CD14-positive monocyte (primary cell): ENCODE results near the gene RRP9. TPM values are rescaled to one million over a fixed set of nuclear protein-coding genes. Genes with fewer than 3 reads are reported as not detected.
A peak's percentile ranks its signal among the peaks of the same experiment; 100 is the strongest.

Experiments used
- DNase-seq, 3 donors: peaks; one replicate each; pipeline ENCODE4 v3.0.0-alpha.2; 2011 to 2022
- H2AFZ ChIP-seq: 2 replicates; pipeline ENCODE4 v1.6.0; 2012; ENCODE audit warnings: mild to moderate bottlenecking, low read depth, low read length, inconsistent platforms; ENCODE audit not compliant: insufficient read depth, poor library complexity, severe bottlenecking
- H3K27ac ChIP-seq, 2 donors: 1 replicate in 1 of 2; 2 replicates in 1 of 2; pipeline ENCODE4 v1.5.1; 2012 to 2013; ENCODE audit warnings: low read length in 2 of 2, control low read depth in 1 of 2, inconsistent platforms in 1 of 2, low read depth in 1 of 2, mild to moderate bottlenecking in 1 of 2
- H3K27me3 ChIP-seq, 2 donors: one replicate each; pipeline versions ENCODE4 v1.6.0 to v1.6.1; 2011 to 2013; ENCODE audit warnings: low read length in 2 of 2; ENCODE audit not compliant: control insufficient read depth in 2 of 2, insufficient read depth in 2 of 2
- H3K36me3 ChIP-seq, 2 donors: replicated peaks in 1 of 2; 1 replicate in 1 of 2; 2 replicates in 1 of 2; pipeline versions ENCODE4 v1.5.1 to v1.6.1; 2012 to 2013; ENCODE audit warnings: low read length in 2 of 2, control low read depth in 1 of 2, inconsistent platforms in 1 of 2, mild to moderate bottlenecking in 1 of 2; ENCODE audit not compliant: insufficient read depth in 2 of 2, control insufficient read depth in 1 of 2
- H3K4me1 ChIP-seq, 2 donors: 1 replicate in 1 of 2; 2 replicates in 1 of 2; pipeline versions ENCODE4 v1.5.1 to v1.6.1; 2012 to 2013; ENCODE audit warnings: low read length in 2 of 2, control low read depth in 1 of 2, inconsistent platforms in 1 of 2, mild to moderate bottlenecking in 1 of 2, moderate library complexity in 1 of 2; ENCODE audit not compliant: insufficient read depth in 2 of 2, control insufficient read depth in 1 of 2
- H3K4me2 ChIP-seq: replicated peaks from 2 replicates; pipeline ENCODE3; 2012; ENCODE audit warnings: low read length, moderate library complexity, mild to moderate bottlenecking; ENCODE audit not compliant: poor library complexity, severe bottlenecking; ENCODE audit errors: extremely low read depth
- H3K4me3 ChIP-seq, 3 experiments: fragments of 200-600 bp in 1 of 3; sonication (generic) in 1 of 3; replicated peaks in 1 of 3; 1 replicate in 2 of 3; 2 replicates in 1 of 3; pipeline ENCODE4 v1.5.1; 2011 to 2013; ENCODE audit warnings: low read length in 3 of 3, mild to moderate bottlenecking in 3 of 3, control low read depth in 2 of 3, low read depth in 2 of 3, inconsistent platforms in 1 of 3, moderate library complexity in 1 of 3
- H3K79me2 ChIP-seq: 2 replicates; pipeline ENCODE4 v1.6.0; 2012; ENCODE audit warnings: mild to moderate bottlenecking, control low read depth, inconsistent platforms, low read length, moderate library complexity; ENCODE audit not compliant: insufficient read depth
- H3K9ac ChIP-seq: 2 replicates; pipeline ENCODE4 v1.6.0; 2017; ENCODE audit warnings: low read length, mild to moderate bottlenecking; ENCODE audit not compliant: insufficient read depth, poor library complexity, severe bottlenecking
- H3K9me3 ChIP-seq, 2 donors: replicated peaks in 1 of 2; 1 replicate in 1 of 2; 2 replicates in 1 of 2; pipeline versions ENCODE4 v1.5.1 to v1.6.1; 2012 to 2013; ENCODE audit warnings: low read length in 2 of 2, control low read depth in 1 of 2; ENCODE audit not compliant: control insufficient read depth in 1 of 2, insufficient read depth in 1 of 2
- H4K20me1 ChIP-seq: 2 replicates; pipeline ENCODE4 v1.6.0; 2012; ENCODE audit warnings: mild to moderate bottlenecking, low read length, control low read depth, moderate library complexity; ENCODE audit not compliant: insufficient read depth
- H3K27ac Mint-ChIP-seq, 7 donors: one replicate each; pipeline ENCODE4 v1.8.0; 2020; ENCODE audit warnings: mild to moderate bottlenecking in 7 of 7, mixed read lengths in 7 of 7, moderate library complexity in 6 of 7, inconsistent platforms in 2 of 7
- H3K27me3 Mint-ChIP-seq, 3 donors: one replicate each; pipeline ENCODE4 v1.8.0; 2021 to 2022; ENCODE audit warnings: low read depth in 3 of 3, mild to moderate bottlenecking in 3 of 3, mixed read lengths in 3 of 3, moderate library complexity in 3 of 3, inconsistent platforms in 1 of 3
- H3K36me3 Mint-ChIP-seq, 2 donors: one replicate each; pipeline ENCODE4 v1.8.0; 2020; ENCODE audit warnings: mixed read lengths in 2 of 2, inconsistent platforms in 1 of 2, mild to moderate bottlenecking in 1 of 2
- H3K4me1 Mint-ChIP-seq: one replicate; pipeline ENCODE4 v1.8.0; 2020; ENCODE audit warnings: mild to moderate bottlenecking, mixed read lengths
- H3K4me3 Mint-ChIP-seq, 2 donors: one replicate each; pipeline ENCODE4 v1.8.0; 2020; ENCODE audit warnings: mild to moderate bottlenecking in 2 of 2, mixed read lengths in 2 of 2, moderate library complexity in 1 of 2
- H3K9me3 Mint-ChIP-seq, 7 donors: one replicate each; pipeline ENCODE4 v1.8.0; 2020 to 2022; ENCODE audit warnings: mixed read lengths in 7 of 7, mild to moderate bottlenecking in 6 of 7, moderate library complexity in 6 of 7, inconsistent platforms in 2 of 7
- WGBS: methylation state at CpG from one replicate; pipeline ENCODE4 v1.1.5; 2013; ENCODE audit warnings: missing lambda C conversion rate; ENCODE audit not compliant: insufficient coverage; 5-methylcytosine and 5-hydroxymethylcytosine counted together
- intact Hi-C, 2 donors: fragments of 100-400 bp; cut with micrococcal nuclease; formaldehyde crosslinking; loops; one replicate each; pipeline versions ENCODE4 v1.15.0 to v1.15.1; 2023
- polyA plus RNA-seq, 3 donors: library from polyadenylated mRNA; depleted of rRNA in 1 of 3; unstranded in 2 of 3; stranded (reverse) in 1 of 3; fragments of 300-500 nt in 2 of 3; fragments of >200 nt in 1 of 3; fragmentation: Illumina TruSeq in 2 of 3; gene quantifications; 1 replicate in 2 of 3; 2 replicates in 1 of 3; pipeline ENCODE4 v1.2.3, GENCODE V29; 2012 to 2021
- TF ChIP-seq, protein P1 (sequence below): fragments of 200-600 bp; IDR thresholded peaks from one replicate; pipeline ENCODE4 v1.8.0; 2022; ENCODE audit warnings: antibody characterized with exemption, mild to moderate bottlenecking

RRP9 gene
- polyA plus RNA-seq, 3 donors = 6.7 to 10.4 (median 9.9) TPM

DNA sequence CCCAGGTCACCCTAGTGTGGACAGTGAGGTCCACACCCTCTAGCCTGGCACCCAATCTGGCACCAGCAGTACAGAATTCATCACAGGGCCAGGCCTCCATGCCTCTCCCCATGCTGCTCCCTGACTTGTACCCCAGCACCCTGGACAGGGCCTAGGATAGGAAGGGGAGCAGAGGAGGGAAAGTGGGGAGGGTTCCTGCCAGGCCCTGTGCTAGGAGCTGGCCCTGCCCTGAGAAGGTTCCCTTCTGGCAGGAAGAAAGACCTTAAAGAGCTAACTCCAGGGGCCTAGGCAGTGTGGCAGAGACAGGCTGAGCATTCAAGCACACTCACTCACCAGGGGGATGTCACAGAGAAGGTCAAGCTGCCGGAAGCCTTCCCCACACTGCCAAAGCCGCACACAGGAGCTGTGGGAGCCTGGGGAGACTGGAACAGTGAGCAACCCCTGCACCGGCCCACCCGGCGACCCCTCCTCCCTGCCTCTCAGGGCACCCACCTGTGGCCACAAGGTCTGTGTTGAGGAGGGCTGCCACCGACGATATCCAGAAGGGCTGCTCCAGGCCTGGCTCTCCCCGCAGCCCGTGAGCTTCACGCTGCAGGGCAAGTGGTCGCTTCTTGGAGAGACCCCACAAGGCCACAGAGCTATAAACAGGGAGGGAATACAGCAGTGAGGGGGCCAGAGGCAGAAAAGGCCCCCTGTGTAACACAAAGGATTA is 7.4 kb downstream of the RRP9 start:
- Histone ChIP-seq H3K36me3 (peaks cover 50 to 71% of the 10 kb centered on the region in 2 donors), H3K9me3 (no peaks in the 10 kb centered on the region), H3K4me2 (no peak overlapping the region), H3K27ac (no peak overlapping the region), H3K9ac (no peak overlapping the region), H3K4me1 (no peaks in the 10 kb centered on the region), H3K79me2 (peaks cover 3% of the 10 kb centered on the region), H4K20me1 (no peaks in the 10 kb centered on the region), H3K27me3 (no peaks in the 10 kb centered on the region), H3K4me3 (no peak overlapping the region), H2AFZ (no peak overlapping the region)
- H3K27me3 Mint-ChIP-seq = peaks cover 0 to 4% (median 0%) of the 10 kb centered on the region in 3 donors
- TF ChIP-seq, protein P1, sequence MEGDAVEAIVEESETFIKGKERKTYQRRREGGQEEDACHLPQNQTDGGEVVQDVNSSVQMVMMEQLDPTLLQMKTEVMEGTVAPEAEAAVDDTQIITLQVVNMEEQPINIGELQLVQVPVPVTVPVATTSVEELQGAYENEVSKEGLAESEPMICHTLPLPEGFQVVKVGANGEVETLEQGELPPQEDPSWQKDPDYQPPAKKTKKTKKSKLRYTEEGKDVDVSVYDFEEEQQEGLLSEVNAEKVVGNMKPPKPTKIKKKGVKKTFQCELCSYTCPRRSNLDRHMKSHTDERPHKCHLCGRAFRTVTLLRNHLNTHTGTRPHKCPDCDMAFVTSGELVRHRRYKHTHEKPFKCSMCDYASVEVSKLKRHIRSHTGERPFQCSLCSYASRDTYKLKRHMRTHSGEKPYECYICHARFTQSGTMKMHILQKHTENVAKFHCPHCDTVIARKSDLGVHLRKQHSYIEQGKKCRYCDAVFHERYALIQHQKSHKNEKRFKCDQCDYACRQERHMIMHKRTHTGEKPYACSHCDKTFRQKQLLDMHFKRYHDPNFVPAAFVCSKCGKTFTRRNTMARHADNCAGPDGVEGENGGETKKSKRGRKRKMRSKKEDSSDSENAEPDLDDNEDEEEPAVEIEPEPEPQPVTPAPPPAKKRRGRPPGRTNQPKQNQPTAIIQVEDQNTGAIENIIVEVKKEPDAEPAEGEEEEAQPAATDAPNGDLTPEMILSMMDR = no peak
- intact Hi-C loops = no loop called here
- H3K27ac Mint-ChIP-seq = peak overlapping the region in 1 of 7 donors; percentile 22
- H3K4me3 Mint-ChIP-seq = no peak overlapping the region
- peaks cover 60 to 70% of the 10 kb centered on the region in 2 donors for H3K36me3 Mint-ChIP-seq
- H3K9me3 Mint-ChIP-seq = peaks cover 0 to 2% (median 0%) of the 10 kb centered on the region in 7 donors
- WGBS = 98% methylated on average over 6 of the region's 11 CpGs
- no peak for DNase-seq
- peaks cover under 1% of the 10 kb centered on the region for H3K4me1 Mint-ChIP-seq

DNA sequence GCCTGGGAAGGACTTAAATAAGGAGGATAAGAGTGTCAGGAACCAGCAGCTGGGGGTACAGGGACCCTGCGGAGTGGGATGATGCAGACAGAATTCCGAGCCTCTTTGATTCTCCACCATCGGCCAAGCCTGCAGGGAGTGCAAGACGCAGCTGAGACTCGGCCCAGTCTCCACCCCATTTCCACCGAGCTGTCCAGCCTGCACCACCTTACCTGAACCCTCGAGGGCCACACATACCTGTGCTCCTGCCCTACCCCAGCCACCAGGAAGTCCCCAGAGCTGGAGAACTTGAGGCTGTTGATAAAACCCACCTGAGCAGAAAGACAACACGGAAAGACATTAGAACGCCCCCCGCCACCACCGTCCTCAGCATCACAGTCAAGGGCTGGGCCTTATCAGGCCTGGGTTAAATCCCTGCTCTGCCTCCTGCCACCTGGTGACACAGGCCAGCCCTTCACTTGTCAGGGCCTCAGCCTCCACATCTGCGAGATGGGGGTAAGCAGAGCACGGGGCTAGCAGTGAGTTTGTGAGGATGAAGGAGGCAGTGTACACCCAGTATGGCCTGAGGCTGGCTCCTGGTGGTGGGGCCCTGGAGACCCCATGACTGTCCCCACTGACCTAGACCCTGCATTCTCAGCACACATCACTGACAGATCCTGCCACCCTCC is 8.1 kb downstream of the RRP9 start:
- no peak overlapping the region for H3K4me3 ChIP-seq
- H3K27ac ChIP-seq = no peak overlapping the region
- intact Hi-C loops = no loop called here
- H3K27me3 Mint-ChIP-seq = peaks cover 0 to 4% (median 0%) of the 10 kb centered on the region in 3 donors
- peaks cover 48 to 64% of the 10 kb centered on the region in 2 donors for H3K36me3 ChIP-seq
- H3K27me3 ChIP-seq = no peaks in the 10 kb centered on the region
- H2AFZ ChIP-seq = no peak overlapping the region
- H3K9ac ChIP-seq = no peak overlapping the region
- H3K36me3 Mint-ChIP-seq = peaks cover 55 to 66% of the 10 kb centered on the region in 2 donors
- no peak overlapping the region for H3K4me3 Mint-ChIP-seq
- H3K4me2 ChIP-seq = no peak overlapping the region
- WGBS = 98% methylated on average over 11 of the region's 13 CpGs
- no peaks in the 10 kb centered on the region for H4K20me1 ChIP-seq
- peaks cover 0 to 3% (median 0%) of the 10 kb centered on the region in 7 donors for H3K9me3 Mint-ChIP-seq
- H3K27ac Mint-ChIP-seq = no peak overlapping the region
- H3K79me2 ChIP-seq = no peaks in the 10 kb centered on the region
- TF ChIP-seq, protein P1 = no peak
- H3K9me3 ChIP-seq = no peaks in the 10 kb centered on the region
- DNase-seq = no peak
- H3K4me1 ChIP-seq = no peaks in the 10 kb centered on the region
- H3K4me1 Mint-ChIP-seq = no peaks in the 10 kb centered on the region
